H1 (cell line): ENCODE data around the gene SRPRB. TPM values are rescaled to one million over a fixed set of nuclear protein-coding genes. Genes with fewer than 3 reads are reported as not detected.

Experiments
- ASH2L ChIP-seq: fragments of 200-600, 300-600 bp; sonication (generic); IDR thresholded peaks from one replicate; pipeline ENCODE4 v1.7.1; 2017; ENCODE audit warnings: low read length
- BCL11A ChIP-seq, 2 experiments: IDR thresholded peaks; one replicate each; pipeline ENCODE4 v1.6.1; 2011; ENCODE audit warnings: low read depth in 2 of 2, low read length in 2 of 2, mild to moderate bottlenecking in 2 of 2
- POU5F1 ChIP-seq: IDR thresholded peaks from 2 replicates; pipeline ENCODE4 v1.6.1; 2011; ENCODE audit warnings: low read depth, mild to moderate bottlenecking, low read length, moderate library complexity
- RNF2 ChIP-seq: fragments of 200-900, 300-1000 bp; sonication (generic); IDR thresholded peaks from 2 replicates; pipeline ENCODE4 v1.7.1; 2016; ENCODE audit warnings: borderline replicate concordance, low read depth, mild to moderate bottlenecking, antibody characterized with exemption, low read length; ENCODE audit not compliant: poor library complexity, severe bottlenecking; ENCODE audit errors: missing control alignments
- SIRT6 ChIP-seq: IDR thresholded peaks from one replicate; pipeline ENCODE4 v1.7.1; 2012; ENCODE audit warnings: low read length, inconsistent platforms
- SP1 ChIP-seq: IDR thresholded peaks from 2 replicates; pipeline ENCODE4 v1.6.1; 2011; ENCODE audit warnings: low read depth, low read length
- SP2 ChIP-seq: IDR thresholded peaks from 2 replicates; pipeline ENCODE4 v1.6.1; 2012; ENCODE audit warnings: mild to moderate bottlenecking, low read length, inconsistent platforms
- TAF7 ChIP-seq: optimal IDR thresholded peaks from 2 replicates; pipeline ENCODE3; 2011; ENCODE audit warnings: low read depth, mild to moderate bottlenecking, inconsistent platforms, low read length, moderate library complexity, borderline replicate concordance
- TBP ChIP-seq: IDR thresholded peaks from 2 replicates; pipeline ENCODE4 v1.6.1; 2011; ENCODE audit warnings: low read depth, low read length, improper control_type of control experiment
- TCF12 ChIP-seq: IDR thresholded peaks from 2 replicates; pipeline ENCODE4 v1.6.1; 2011; ENCODE audit warnings: low read depth, mild to moderate bottlenecking, low read length
- polyA plus RNA-seq, 7 experiments: library from polyadenylated mRNA; depleted of rRNA in 3 of 7; stranded (reverse) in 5 of 7; unstranded in 2 of 7; fragments of >200 nt in 5 of 7; fragments of 200-250 nt in 2 of 7; gene quantifications; 1 replicate in 5 of 7; 2 replicates in 1 of 7; 4 replicates in 1 of 7; pipeline versions ENCODE4 v1.2.1 to v1.2.3, GENCODE V29; 2011 to 2013; ENCODE audit warnings: missing spikeins in 2 of 7, mixed read lengths in 2 of 7
- total RNA-seq: library from RNA; stranded (reverse); fragmentation: NEBNext Ultra II Directional; extraction: Animal tissue kit (Norgen Biotek cat#: 25700); gene quantifications from 2 replicates; pipeline ENCODE4 v1.2.1, GENCODE V29; 2021

SRPRB gene
- total and polyA plus RNA-seq, 2 of the 8 experiments (the other 6 are each of a cell fraction or from before 2014, with no cell fraction given): 15.9 to 49.8 TPM

- TF ChIP-seq POU5F1: no peak
- no peak for TF ChIP-seq SP2
- no peak for TF ChIP-seq RNF2
- TF ChIP-seq TBP: no peak
- no peak for TF ChIP-seq BCL11A (IDR thresholded peaks at IDR 0.05; ENCODE audit: low read depth in 2 of 2, low read length in 2 of 2)
- TF ChIP-seq SP1: no peak
- no peak for TF ChIP-seq TAF7
- TF ChIP-seq SIRT6: no peak
- TF ChIP-seq ASH2L: no peak
- no peak for TF ChIP-seq TCF12
Observed at GRCh38 chr3:133838916-133839800, 33.5 kb downstream of the SRPRB start (continued).
